Right atrium auricular region (tissue), 2 donors: ENCODE measurements around the gene CLDN20. TPM values are rescaled to one million over a fixed set of nuclear protein-coding genes. Genes with fewer than 3 reads are reported as not detected.
"Not testable (repeated sequence)": the region's sequence is repeated elsewhere in the genome, so short reads cannot be mapped to it uniquely, and the experiment has no call there.

Source experiments
- DNase-seq: peaks from one replicate; pipeline ENCODE4 v3.0.0-alpha.2; 2019; ENCODE audit warnings: low spot score
- H3K27ac ChIP-seq, 2 donors: fragments of 200-600 bp; sonication (generic); 1 replicate in 1 of 2; 2 replicates in 1 of 2; pipeline ENCODE4 v1.5.1; 2016 to 2019
- H3K27me3 ChIP-seq, 2 donors: fragments of 200-600 bp; sonication (generic); one replicate each; pipeline versions ENCODE4 v1.5.1 to v1.6.0; 2017 to 2019
- H3K36me3 ChIP-seq: fragments of 200-600 bp; sonication (generic); one replicate; pipeline ENCODE4 v1.5.1; 2016
- H3K4me1 ChIP-seq, 2 donors: fragments of 200-600 bp; sonication (generic); one replicate each; pipeline versions ENCODE4 v1.5.1 to v1.6.0; 2017 to 2019
- H3K4me3 ChIP-seq, 2 donors: fragments of 200-600 bp; sonication (generic); 1 replicate in 1 of 2; 2 replicates in 1 of 2; pipeline ENCODE4 v1.5.1; 2017 to 2019; ENCODE audit warnings: mild to moderate bottlenecking in 1 of 2, moderate library complexity in 1 of 2
- H3K9me3 ChIP-seq, 2 donors: fragments of 200-600 bp; sonication (generic); one replicate each; pipeline ENCODE4 v1.5.1; 2019
- CTCF ChIP-seq, 2 donors: fragments of 200-600 bp; sonication (generic); IDR thresholded peaks; one replicate each; pipeline ENCODE4 v1.5.1; 2019; ENCODE audit warnings: antibody characterized with exemption in 2 of 2
- total RNA-seq, 2 donors: library from RNA; depleted of rRNA; stranded (reverse); fragments of >200 nt; gene quantifications; one replicate each; pipeline ENCODE4 v1.1.0, GENCODE V29; 2016

CLDN20 gene
- total RNA-seq, 2 donors from 2014 or later = not detected

GRCh38 chr6:155265843-155266535, 2.2 kb downstream of the CLDN20 start:
- Histone ChIP-seq H3K4me1 (no peaks in the 10 kb centered on the region), H3K36me3 (no peaks in the 10 kb centered on the region), H3K9me3 (no peaks in the 10 kb centered on the region), H3K27me3 (no peaks in the 10 kb centered on the region), H3K4me3 (no peak overlapping the region), H3K27ac (no peak overlapping the region)
- DNase-seq = no peak
- no peak for TF ChIP-seq CTCF (IDR thresholded peaks at IDR 0.05)

- H3K27ac ChIP-seq = peak overlapping the region in 1 of 2 donors; percentile 51
- no peak for DNase-seq
- peaks cover 0 to 4% of the 10 kb centered on the region in 2 donors for H3K4me1 ChIP-seq
- H3K4me3 ChIP-seq = no peak overlapping the region
- TF ChIP-seq CTCF (IDR thresholded peaks at IDR 0.05) = no peak
- no peaks in the 10 kb centered on the region for H3K27me3 ChIP-seq
- no peaks in the 10 kb centered on the region for H3K9me3 ChIP-seq
- H3K36me3 ChIP-seq = no peaks in the 10 kb centered on the region
Measured at GRCh38 chr6:155267411-155267810, 3.6 kb downstream of the CLDN20 start.

- H3K4me1 ChIP-seq, H3K27me3 ChIP-seq, H3K9me3 ChIP-seq, DNase-seq, H3K4me3 ChIP-seq, H3K36me3 ChIP-seq: not testable (repeated sequence)
- H3K27ac ChIP-seq = peak overlapping the region; percentile 21 to 51
- TF ChIP-seq CTCF (IDR thresholded peaks at IDR 0.05) = peak in 1 of 2 donors; percentile 29
Measured at GRCh38 chr6:155268088-155268867, 4.5 kb downstream of the CLDN20 start.

- Histone ChIP-seq H3K4me1 (peaks cover 0 to 6% of the 10 kb centered on the region in 2 donors), H3K27me3 (no peaks in the 10 kb centered on the region), H3K36me3 (no peaks in the 10 kb centered on the region), H3K9me3 (no peaks in the 10 kb centered on the region), H3K4me3 (no peak overlapping the region), H3K27ac (peak overlapping the region in 1 of 2 donors; percentile 38)
- TF ChIP-seq CTCF (IDR thresholded peaks at IDR 0.05) = no peak
- DNase-seq = no peak
Measured at GRCh38 chr6:155269765-155270164, 6.0 kb downstream of the CLDN20 start.

GRCh38 chr6:155270561-155271091, 6.8 kb downstream of the CLDN20 start:
- no peaks in the 10 kb centered on the region for H3K27me3 ChIP-seq
- no peak overlapping the region for H3K4me3 ChIP-seq
- H3K27ac ChIP-seq = peak overlapping the region in 1 of 2 donors; percentile 38
- TF ChIP-seq CTCF (IDR thresholded peaks at IDR 0.05) = no peak
- H3K9me3 ChIP-seq = no peaks in the 10 kb centered on the region
- no peak for DNase-seq
- no peaks in the 10 kb centered on the region for H3K36me3 ChIP-seq
- peaks cover 0 to 10% of the 10 kb centered on the region in 2 donors for H3K4me1 ChIP-seq
